Frontal cortex (tissue), 1 donor: Measurements from ENCODE around the gene REXO4. TPM values are rescaled to one million over a fixed set of nuclear protein-coding genes. Genes with fewer than 3 reads are reported as not detected.

Source experiments
- total RNA-seq: library from RNA; depleted of rRNA; stranded (reverse); fragments of >200 nt; gene quantifications from one replicate; pipeline ENCODE4 v1.2.3, GENCODE V29; 2014

The REXO4 gene
- total RNA-seq, 1 donor from 2014 or later = 13.5 TPM

Other genes with a start within 250 kb of the REXO4 start
- gene OBP2B, start 208.8 kb downstream of the REXO4 start, total RNA-seq = not detected
- not detected for gene ABO, start 142.8 kb downstream of the REXO4 start, total RNA-seq
- 18.8 TPM for gene SURF6, start 81.8 kb downstream of the REXO4 start, total RNA-seq
- gene MED22, start 69.9 kb downstream of the REXO4 start, total RNA-seq = 15.1 TPM
- gene RPL7A, start 69.8 kb downstream of the REXO4 start, total RNA-seq = 1,196 TPM
- gene SURF1, start 61.5 kb downstream of the REXO4 start, total RNA-seq = 13.9 TPM
- 17.1 TPM for gene SURF2, start 61.5 kb downstream of the REXO4 start, total RNA-seq
- gene SURF4, start 42.0 kb downstream of the REXO4 start, total RNA-seq = 91.3 TPM
- gene STKLD1, start 41.6 kb downstream of the REXO4 start, total RNA-seq = 1.2 TPM
- 2.0 TPM for gene ADAMTS13, start 4.4 kb upstream of the REXO4 start, total RNA-seq
- gene CACFD1, start 42.0 kb upstream of the REXO4 start, total RNA-seq = 22.8 TPM
- gene SLC2A6, start 61.1 kb upstream of the REXO4 start, total RNA-seq = 12.6 TPM
- gene MYMK, start 106.9 kb upstream of the REXO4 start, total RNA-seq = not detected
- 2.4 TPM for gene ADAMTSL2, start 116.7 kb upstream of the REXO4 start, total RNA-seq
- gene FAM163B, start 191.4 kb upstream of the REXO4 start, total RNA-seq = 12.6 TPM
- gene DBH, start 218.4 kb upstream of the REXO4 start, total RNA-seq = under 0.01 TPM